H1 (cell line): ENCODE results near the gene SIGLEC12.

Source experiments
- CHD2 ChIP-seq: IDR thresholded peaks from 2 replicates; pipeline ENCODE4 v1.6.1; 2012; ENCODE audit warnings: low read length, improper control_type of control experiment
- CREB1 ChIP-seq: IDR thresholded peaks from 2 replicates; pipeline ENCODE4 v1.6.1; 2012; ENCODE audit warnings: inconsistent platforms
- EZH2 ChIP-seq: fragments of 200-600 bp; sonication (generic); IDR thresholded peaks from 2 replicates; pipeline ENCODE4 v1.7.1; 2012; ENCODE audit warnings: low read depth, mild to moderate bottlenecking, moderate library complexity, low read length, inconsistent platforms; ENCODE audit not compliant: severe bottlenecking
- RXRA ChIP-seq: IDR thresholded peaks from 2 replicates; pipeline ENCODE4 v1.6.1; 2011; ENCODE audit warnings: low read depth, mild to moderate bottlenecking, low read length, moderate library complexity; ENCODE audit not compliant: insufficient read depth
- TF ChIP-seq, protein P1 (sequence below): IDR thresholded peaks from 2 replicates; pipeline ENCODE4 v1.6.1; 2012; ENCODE audit warnings: inconsistent platforms
- TF ChIP-seq, protein P2 (sequence below), 3 experiments: IDR thresholded peaks; 1 replicate in 2 of 3; 2 replicates in 1 of 3; pipeline versions ENCODE4 v1.5.1 to v1.6.1; 2011; ENCODE audit warnings: low read length in 3 of 3, mild to moderate bottlenecking in 3 of 3, inconsistent platforms in 2 of 3, low read depth in 1 of 3, moderate library complexity in 1 of 3; ENCODE audit not compliant: insufficient read depth in 1 of 3; ENCODE audit errors: control extremely low read depth in 1 of 3

DNA sequence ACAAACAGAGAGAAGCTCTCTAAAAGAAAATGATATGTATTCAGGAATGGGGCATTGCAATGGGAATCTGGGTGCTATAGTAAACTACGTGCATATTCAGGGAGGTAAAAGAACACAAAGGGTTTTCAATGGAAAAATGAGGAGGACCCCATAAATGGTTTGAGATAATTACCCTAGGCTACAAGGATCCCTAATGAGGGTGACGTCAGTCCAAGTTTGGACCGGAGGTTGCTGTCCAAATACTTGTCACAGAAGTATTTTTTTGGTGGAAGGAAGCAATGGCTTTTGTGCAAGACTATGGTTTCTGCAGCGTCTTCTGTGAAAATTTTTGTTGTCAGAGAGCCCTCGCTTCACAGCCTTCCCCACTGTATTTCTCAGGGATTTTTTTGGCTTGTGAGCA lies 24.3 kb downstream of the SIGLEC12 start:
- no peak for TF ChIP-seq CREB1
- TF ChIP-seq CHD2, result no peak
- no peak for TF ChIP-seq EZH2
- TF ChIP-seq, protein P1, sequence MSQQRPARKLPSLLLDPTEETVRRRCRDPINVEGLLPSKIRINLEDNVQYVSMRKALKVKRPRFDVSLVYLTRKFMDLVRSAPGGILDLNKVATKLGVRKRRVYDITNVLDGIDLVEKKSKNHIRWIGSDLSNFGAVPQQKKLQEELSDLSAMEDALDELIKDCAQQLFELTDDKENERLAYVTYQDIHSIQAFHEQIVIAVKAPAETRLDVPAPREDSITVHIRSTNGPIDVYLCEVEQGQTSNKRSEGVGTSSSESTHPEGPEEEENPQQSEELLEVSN, result no peak
- TF ChIP-seq, protein P2, sequence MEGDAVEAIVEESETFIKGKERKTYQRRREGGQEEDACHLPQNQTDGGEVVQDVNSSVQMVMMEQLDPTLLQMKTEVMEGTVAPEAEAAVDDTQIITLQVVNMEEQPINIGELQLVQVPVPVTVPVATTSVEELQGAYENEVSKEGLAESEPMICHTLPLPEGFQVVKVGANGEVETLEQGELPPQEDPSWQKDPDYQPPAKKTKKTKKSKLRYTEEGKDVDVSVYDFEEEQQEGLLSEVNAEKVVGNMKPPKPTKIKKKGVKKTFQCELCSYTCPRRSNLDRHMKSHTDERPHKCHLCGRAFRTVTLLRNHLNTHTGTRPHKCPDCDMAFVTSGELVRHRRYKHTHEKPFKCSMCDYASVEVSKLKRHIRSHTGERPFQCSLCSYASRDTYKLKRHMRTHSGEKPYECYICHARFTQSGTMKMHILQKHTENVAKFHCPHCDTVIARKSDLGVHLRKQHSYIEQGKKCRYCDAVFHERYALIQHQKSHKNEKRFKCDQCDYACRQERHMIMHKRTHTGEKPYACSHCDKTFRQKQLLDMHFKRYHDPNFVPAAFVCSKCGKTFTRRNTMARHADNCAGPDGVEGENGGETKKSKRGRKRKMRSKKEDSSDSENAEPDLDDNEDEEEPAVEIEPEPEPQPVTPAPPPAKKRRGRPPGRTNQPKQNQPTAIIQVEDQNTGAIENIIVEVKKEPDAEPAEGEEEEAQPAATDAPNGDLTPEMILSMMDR (IDR thresholded peaks at IDR 0.05; ENCODE audit: control extremely low read depth in 1 of 3, insufficient read depth in 1 of 3, low read depth in 1 of 3, low read length in 3 of 3), result no peak
- no peak for TF ChIP-seq RXRA
